Stimulated activated CD8-positive, alpha-beta memory T cell treated with anti-CD3 and anti-CD28 coated beads, Interleukin-4, amount 100 ng/mL, for 48 hours (primary cell): ENCODE measurements around the gene NGB.

Experiments used
- DNase-seq: peaks from one replicate; pipeline ENCODE4 v3.0.0-alpha.2; 2020

NGB gene

DNA sequence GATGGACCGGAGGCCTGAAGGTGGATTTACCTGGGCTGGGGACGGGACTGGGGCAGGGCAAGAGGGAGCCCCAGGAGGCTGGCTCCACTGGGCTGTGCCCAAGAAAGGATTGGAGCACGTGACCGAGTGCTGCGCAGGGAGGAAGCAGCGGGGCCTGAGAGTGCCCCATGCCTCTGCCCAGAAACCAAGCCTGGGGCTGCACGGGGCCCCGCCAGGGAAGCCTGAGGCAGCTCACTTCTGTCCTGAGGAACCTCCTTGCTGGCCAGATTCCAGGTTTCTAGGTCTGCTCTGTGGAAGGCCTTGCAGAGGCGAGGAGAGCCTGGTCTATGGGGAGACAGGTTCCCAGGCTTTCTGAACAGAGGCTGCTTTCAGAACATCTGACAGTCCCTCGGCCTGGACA, 10.4 kb downstream of the NGB start:
- DNase-seq: no peak

DNA sequence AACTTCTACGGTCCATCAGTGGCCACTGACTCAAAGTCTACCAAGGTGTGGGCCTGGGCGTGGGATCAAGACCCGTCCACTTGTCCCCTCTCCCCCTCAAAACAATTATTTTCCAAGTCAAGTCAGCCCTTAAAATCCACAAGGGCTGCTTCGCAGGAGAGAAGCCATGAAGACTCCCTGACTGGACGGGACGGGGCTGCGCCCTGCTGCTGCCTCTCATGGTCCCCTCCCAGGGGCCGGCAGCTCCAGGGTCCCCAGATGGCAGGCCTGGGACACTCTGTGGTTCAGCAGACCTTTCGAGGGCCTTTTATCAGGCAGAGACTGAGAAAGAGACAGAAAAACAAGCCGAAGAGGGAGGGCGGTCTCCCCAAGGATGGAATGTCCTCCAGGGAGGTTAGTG, 10.8 kb downstream of the NGB start:
- DNase-seq: no peak

DNA sequence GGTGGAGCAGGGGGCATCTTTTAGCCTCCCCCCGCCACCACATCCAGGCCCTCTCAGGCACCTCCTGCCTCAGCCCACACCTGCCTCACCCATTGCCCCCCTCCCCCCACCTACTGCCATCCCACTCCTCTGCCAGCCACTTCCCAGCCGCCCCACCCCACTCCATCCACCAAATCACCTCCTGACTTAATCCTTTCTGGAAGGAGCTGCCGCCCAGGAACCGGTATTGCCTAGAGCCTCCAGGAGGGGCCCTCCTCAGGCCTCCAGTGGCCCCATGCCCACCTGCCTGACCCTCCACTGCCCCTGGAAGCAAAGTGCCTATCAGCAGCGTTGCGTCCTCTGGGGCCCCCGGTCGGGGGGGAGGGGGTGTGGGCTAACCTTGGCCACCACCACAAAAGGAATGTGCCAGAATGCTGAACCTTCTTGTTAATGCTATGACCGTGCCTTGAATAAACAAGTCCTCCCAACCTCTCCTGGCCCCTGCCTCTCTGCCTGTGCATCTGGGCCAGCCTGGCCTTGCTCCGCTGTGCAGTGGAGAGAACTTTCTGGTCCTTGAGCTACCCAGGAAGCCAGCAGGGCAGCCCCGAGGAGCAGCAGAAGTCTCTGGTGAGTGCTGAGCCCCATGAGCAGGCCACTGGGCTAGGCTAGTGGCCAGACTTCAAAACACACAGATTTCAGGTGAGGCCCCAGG, 11.8 kb downstream of the NGB start:
- DNase-seq: no peak

DNA sequence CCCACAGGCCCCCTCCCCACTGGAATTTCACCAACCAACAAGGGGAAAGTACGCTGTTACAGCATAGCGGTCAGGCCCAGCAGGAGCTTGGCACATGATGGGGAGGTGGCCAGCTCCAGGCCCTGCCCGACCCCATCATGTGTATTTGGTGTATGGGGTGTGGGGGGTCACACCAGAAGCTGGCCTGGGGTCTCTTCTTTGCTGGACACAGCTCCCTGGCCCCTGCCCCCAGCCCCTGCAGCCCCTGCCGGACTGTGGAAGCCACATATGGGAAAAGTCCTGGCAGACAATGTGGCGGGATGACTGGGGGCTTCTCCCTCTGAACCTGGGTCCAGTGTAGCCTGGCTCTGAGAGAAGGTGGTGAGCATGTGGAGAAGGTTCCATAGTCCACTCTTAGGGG, 12.4 kb downstream of the NGB start:
- DNase-seq: no peak

DNA sequence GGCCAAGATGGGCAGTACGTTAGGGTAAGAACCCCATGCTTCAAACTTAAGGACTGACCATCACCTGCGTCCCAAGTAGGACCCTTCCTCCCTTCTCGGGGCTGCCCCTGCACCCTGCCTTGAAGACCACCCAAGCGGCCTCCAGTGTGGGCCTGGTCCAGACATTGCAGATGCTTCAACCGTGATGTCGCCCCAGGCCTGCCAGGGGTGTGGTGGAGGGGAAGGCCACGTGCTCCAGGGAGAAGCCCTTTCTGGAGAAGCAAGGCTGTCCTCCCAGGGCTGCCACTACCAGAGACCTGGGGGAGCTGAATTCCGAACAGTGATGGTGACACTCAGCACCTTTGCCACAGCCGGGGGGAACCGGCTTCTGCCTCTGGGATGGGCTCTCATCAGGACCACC, 13.3 kb downstream of the NGB start:
- no peak for DNase-seq

DNA sequence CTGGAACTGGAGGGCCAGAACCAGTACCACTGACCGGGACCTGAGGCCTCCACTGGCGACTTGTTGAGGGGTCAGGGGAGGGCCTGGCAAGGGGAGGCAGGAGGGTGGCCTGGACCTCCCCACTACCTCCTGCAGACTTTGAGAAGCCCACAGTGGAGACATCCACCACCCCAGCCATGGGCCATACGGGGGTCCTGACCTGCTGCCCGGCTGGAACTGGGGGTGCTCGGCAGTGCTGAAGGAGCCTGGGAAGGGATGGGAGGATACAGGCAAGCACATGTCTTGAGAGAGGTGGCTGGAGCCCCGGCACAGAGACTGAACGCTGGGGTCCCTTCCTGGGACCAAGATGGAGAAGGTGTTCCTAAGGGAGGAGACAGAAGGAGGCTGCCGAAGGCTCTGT, 14.3 kb downstream of the NGB start:
- no peak for DNase-seq

GRCh38 chr14:77253333-77254190, 17.4 kb downstream of the NGB start:
- DNase-seq: no peak

- no peak for DNase-seq
Observed at GRCh38 chr14:77251870-77252269, 19.1 kb downstream of the NGB start.

DNA sequence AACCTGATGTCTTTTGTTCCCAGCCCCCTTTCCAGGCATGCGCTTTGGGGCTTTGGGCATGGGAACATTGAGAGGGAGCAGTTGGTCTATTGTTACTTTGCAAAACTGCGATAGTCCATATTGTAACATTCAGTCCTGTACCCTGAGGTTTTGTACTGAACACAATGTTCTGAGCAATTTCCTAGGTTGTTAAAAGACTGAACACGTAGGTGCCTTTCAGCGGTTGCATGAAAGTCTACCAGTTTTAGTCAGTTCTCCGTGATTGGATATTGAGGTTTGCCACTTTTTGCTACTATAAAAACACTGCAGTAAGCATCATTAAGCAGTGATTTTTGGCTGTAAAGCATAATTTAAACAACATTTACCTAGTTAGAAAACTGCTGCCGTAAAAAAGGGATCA, 20.1 kb downstream of the NGB start:
- DNase-seq: no peak

DNA sequence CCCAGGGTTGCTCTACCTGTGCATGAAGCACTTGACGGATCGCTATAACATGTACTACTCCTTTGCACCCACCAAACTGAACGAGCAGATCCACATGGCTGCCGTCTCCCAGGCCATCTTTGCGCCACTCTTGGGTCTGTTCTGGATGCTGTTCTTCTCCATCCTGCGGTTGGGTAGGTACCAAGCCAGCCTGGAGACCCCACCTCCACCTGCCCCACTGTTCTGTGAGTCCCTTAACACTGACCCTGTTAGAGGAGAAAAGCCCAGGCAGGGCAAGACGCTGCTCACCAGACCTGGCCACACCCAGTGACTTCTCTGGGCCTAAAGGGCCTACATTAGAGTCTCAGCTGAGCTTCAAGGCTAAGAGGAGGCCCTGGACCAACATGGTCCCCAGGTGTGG, 21.7 kb downstream of the NGB start:
- DNase-seq: no peak

GRCh38 chr14:77248666-77249065, 22.3 kb downstream of the NGB start:
- DNase-seq: no peak

- DNase-seq: no peak
Observed at GRCh38 chr14:77246784-77247183, 24.2 kb downstream of the NGB start.

DNA sequence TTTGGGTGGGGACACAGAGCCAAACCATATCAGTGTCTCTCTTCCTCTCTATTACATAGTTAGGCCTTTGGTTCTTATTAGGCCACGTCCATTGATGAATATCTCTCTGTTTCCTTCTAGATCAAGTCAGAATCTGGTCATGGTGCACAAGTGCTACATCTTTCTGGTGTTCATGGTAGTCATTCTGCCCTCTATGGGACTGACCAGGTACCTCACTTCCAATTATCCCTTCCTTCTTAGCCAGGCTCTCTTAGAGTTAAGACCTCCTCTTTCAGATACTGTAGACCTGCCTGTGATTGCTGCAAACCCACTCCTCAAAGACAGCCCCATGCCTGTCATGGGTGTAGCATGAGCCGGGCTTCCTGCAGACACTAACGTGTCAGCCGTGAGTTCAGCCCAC, 25.2 kb downstream of the NGB start:
- no peak for DNase-seq

GRCh38 chr14:77243853-77244252, 27.2 kb downstream of the NGB start:
- no peak for DNase-seq

DNA sequence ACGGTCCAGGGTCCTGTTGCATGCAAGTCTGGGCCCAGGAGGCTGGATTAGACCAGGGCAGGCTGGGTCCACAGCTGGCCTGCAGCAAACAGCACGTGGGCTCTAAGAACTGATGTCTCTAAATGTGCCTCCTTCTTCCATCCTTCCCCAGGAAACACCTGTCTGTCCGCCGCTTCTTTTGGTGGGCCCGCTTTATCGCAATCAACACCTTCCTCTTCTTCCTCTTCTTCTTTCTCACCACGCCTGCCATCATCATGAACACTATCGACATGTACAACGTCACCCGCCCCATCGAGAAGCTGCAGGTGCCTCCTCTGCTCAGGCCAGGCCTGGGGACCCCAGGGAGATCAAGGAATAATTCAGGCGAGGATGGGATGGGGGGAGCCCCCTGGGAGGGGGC, 28.3 kb downstream of the NGB start:
- DNase-seq: no peak

DNA sequence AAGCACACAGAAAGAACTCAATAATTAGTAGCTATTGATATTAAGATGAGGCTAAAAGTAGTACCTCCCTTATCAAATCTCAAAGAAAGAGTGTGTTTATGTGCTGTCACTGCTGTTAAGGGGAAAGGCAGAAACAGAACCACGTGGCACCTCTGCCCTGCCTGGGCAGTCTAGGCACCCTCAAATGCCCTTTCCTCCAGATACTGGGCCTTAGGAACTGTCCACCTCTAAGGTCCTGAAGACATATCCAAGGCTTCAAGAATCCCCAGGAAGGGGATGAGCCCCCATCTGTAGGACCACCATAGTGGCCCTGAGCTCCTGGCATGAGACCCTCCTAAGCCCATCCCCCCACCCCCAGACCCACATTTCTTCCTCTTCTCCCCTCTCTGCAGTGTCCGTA, 29.1 kb downstream of the NGB start:
- no peak for DNase-seq

DNA sequence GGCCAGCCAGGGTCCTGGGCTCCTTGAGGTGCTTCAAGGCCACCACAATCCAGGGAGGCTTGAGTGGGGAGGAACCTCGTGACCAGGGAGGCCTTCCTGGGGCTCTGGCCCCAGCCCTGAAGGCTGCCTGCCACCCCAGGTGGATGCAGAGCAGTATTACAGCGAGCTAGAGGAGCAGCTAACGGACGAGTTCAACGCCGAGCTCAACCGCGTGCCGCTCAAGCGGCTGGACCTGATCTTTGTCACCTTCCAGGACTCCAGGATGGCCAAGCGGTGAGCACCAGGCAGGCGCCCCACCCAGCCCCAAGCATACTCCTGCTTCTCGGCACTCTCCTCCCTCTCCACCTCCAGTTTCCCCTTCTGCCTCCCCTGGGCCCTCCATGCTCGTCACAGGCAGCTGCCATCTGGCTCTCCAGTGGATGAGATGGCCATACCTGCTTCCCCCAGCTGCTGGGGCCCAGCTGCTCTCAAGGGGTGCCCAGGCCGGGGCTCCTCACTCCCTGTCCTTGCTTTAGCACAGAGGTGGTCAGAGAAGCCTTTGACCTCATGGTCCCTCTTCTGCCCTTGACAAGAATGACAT, 30.6 kb downstream of the NGB start:
- DNase-seq: no peak

GRCh38 chr14:77239412-77239811, 31.6 kb downstream of the NGB start:
- DNase-seq: no peak

- no peak for DNase-seq
Observed at GRCh38 chr14:77238996-77239395, 32.0 kb downstream of the NGB start.

DNA sequence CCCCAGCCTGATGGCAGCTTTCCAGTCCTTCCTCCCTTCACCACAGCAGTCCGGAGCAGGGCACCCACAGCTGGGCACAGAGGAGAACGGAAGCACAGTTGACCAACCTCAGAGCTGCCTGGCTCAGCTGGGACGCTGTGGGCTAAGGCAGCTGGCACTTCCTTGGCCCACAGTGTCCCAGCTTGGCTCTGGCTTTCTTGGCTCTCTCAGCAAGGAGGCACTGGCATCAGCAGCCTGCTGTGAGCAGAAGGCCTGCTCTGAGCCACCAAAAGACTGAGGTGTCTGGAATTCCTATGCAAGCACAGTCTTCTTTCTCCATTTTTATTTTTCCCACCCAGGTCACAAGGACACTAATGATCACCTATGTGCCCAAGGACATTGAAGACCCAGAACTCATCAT, 32.6 kb downstream of the NGB start:
- DNase-seq: no peak

DNA sequence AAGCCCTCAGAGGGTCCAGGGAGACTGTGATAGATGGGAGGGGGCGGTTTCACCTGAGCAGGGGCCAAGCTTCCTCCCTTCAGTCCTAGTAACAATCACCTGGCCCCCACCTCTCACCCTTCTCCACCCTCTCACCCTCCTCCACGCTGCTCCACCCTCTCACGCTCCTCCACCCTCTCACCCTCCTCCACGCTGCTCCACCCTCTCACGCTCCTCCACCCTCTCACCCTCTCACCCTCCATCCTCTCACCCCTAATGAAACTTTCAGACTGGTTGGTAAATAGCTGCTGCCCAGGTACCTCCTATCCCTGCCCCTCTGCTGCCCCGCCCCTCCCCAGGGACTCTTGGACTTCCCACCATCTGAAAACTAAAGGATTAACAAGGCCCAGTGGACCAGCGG, 34.2 kb downstream of the NGB start:
- DNase-seq: no peak

GRCh38 chr14:77231721-77232120, 39.3 kb downstream of the NGB start:
- DNase-seq: no peak

DNA sequence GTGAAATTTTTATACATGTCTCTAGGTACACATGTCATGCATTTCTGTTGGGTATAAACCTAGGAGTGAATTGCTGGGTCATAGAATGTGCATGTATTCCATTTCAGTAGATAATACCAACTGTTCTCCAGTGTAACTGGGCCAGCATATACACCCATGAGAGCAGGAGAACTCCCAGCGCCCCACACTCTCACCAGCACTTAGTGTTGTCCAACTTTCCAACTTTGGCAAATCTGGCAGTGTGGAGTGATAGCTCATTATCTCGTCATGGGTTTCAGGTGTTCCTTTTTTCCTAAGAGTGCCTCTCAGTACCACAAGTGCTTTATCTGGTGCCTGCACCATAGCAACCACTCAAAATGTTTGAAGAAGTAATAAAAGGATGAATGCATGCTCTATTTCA, 40.1 kb downstream of the NGB start:
- no peak for DNase-seq

DNA sequence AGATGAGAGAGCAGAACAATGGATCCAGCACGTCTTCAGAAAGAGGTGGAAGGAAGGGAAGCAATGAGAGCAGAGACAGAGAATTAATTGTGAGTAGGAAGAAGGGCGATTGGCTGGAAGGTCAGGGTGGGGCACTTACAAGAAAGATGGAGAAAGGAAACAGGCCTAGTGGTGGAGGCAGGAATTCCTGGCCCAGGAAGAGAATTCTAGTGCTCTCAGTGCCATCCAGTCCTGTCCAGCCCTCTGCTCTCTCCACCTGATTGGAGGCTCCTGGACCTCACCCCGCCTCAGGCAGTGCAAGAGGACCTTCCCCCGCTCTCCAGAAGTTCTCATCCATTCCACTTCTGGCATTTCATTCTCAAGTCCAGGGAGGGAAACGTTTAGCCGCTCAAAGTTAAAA, 43.0 kb downstream of the NGB start:
- DNase-seq: no peak
